SH-SY5Y (cell line): ENCODE results near the gene NUDT11.

Source experiments
- GATA2 ChIP-seq: IDR thresholded peaks from 2 replicates; pipeline ENCODE4 v1.6.1; 2011; ENCODE audit warnings: mild to moderate bottlenecking, low read depth, low read length
- GATA3 ChIP-seq: IDR thresholded peaks from 2 replicates; pipeline ENCODE4 v1.6.1; 2011; ENCODE audit warnings: low read depth, mild to moderate bottlenecking, low read length, moderate library complexity

NUDT11 gene

GRCh38 chrX:51496501-51497291, at the start of gene NUDT11:
TSS of gene NUDT11 (minus strand) at chrX:51496592. CDS start at chrX:51496444, 148 bp downstream.
- TF ChIP-seq GATA3 (no peak), GATA2 (no peak)

DNA sequence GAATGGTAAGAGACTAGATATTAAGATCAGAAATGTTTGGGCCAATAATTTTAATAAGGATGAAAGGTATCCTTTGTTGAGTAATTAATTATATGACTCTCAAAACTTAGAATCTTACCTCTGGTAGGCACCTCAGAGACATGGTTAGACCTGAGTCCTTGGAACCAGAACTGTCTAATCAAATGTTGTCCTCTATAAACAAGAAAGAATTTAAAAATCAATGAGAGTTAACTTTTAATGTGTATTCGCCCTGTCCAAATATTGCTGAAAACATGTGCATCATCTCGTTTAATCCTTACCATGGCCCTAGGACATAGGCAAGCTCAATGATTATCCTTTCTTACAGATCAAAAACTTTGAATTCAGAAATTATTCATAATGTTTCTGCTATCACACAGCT, 24.0 kb upstream of the NUDT11 start:
- TF ChIP-seq GATA2 (no peak), GATA3 (no peak)

DNA sequence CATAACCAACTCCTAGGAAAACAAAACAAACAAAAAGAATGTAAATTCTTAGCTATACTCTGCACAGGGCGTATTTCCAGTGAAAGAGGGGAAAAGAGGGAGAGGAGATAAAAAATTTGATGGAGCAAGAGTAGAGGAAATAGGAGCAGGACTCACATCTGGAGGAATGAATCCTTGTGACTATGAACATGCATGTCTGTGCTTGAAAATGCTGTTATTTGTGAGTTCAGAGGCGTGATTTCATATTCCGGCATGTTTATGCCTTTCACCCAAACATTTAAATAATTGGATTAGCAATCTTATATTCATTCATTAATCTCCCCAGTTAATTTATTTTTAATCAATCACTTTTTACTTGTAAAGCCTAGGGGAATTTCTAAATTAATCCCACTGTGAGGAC, 11.2 kb upstream of the NUDT11 start:
- no peak for TF ChIP-seq GATA3
- TF ChIP-seq GATA2 = no peak

DNA sequence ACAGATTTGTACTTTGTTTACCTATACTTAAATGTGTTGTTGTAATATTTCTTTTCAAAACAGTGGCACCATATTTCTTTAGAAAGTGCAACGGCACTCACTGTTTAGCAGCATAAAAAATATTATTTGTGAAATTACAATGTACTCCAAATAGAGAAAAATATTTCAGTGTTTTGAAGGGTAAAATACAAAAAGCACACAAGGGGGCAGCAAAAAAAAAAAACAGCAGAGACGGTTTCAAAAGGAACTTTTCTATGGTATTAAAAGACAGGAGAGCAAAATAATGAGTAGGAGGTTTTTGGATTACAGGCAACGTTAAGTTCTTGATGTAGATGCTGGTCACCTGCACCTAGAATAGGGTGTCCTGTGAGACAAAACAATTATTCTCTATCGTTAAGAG, 2.0 kb downstream of the NUDT11 start:
- TF ChIP-seq GATA2 (no peak), GATA3 (no peak)

- TF ChIP-seq GATA2 = no peak
- TF ChIP-seq GATA3 = no peak
These were observed 8.5 kb downstream of the NUDT11 start for GRCh38 chrX:51487960-51488267.

DNA sequence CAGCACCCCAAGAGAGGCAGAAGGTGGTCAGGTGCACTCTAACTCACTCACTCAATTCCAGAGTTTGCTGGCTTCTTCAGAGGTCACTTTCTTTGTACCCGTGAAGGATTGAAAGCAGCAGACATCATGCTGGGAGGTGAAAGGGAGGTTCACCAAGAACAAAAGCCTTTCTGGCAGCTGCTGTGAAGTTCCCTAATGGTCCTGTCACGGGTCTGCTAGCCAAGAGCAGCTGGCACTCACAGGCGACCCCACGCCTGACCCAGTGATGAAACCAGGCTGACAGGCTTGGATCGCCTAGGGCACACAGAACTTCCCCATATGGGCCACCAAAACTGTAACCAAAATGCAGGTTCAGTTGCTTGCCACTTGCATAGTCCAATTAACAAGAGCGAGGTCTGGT, 11.8 kb downstream of the NUDT11 start:
- TF ChIP-seq GATA2 (no peak), GATA3 (no peak)

GRCh38 chrX:51476930-51477329, 19.5 kb downstream of the NUDT11 start:
- no peak for TF ChIP-seq GATA3
- TF ChIP-seq GATA2 = no peak

DNA sequence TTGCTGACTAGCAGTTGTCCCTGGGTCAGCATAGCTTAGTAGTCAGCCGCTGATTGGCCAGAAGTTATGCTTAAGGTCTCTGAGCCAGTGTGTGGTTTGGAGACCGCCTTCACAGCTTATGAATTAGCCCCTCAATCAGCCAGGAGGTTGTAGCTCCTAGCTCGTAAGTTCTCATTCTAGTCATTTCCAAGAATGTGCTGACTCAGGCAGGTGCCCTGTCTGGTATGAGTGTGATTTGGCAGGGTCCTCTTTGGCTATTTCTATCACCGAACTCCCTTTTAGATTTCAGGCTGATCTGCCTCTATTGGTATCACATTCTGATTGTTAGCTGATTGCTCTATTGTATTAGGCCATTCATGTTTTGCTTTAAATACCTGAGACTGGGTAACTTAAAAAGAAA, 33.1 kb downstream of the NUDT11 start:
- no peak for TF ChIP-seq GATA3
- no peak for TF ChIP-seq GATA2

DNA sequence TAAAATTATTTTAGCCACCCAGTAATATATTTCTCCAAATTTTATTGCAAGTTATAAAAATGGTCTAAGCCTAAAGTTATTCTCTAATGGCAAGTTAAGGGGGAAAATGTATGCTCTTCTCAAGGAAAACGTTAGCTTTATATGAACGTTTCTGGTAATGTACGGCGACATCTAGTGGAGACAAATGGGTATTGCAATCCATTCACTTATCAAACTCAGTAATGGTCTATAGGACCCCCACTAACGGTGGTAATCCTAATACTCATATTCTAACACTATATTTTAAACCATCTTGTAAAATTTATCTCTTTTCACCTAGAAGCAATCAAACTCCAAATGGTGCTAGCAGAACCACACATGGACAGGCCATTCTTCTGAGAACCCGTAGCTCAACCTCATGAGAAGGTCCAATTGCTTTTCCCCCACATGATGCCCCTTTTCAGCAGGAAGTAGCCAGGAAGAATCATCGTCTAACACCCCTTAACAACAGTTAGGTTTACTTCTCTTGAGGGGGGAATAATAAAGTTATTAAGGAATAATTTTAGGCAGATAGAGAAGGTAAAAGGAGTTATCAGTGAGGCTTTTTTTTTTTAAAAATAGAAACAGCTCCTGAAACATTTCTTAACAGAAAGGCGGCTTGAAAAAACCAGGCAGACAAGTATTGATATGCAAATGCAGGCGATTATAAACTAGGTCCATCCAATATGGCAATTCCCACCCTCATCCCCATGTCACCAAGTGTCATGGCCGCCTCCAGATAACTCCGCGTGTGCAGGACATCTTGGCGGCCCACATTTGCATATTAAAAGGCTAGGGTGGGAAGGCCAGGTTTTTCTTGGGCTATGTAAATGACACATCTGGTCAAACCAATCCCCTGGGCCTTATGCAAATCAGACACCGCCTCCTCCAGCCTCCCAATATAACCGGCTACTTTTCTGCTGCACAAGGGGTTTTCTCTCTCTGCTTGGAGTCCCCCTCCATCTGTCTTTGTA, 35.0 kb downstream of the NUDT11 start:
- no peak for TF ChIP-seq GATA2

DNA sequence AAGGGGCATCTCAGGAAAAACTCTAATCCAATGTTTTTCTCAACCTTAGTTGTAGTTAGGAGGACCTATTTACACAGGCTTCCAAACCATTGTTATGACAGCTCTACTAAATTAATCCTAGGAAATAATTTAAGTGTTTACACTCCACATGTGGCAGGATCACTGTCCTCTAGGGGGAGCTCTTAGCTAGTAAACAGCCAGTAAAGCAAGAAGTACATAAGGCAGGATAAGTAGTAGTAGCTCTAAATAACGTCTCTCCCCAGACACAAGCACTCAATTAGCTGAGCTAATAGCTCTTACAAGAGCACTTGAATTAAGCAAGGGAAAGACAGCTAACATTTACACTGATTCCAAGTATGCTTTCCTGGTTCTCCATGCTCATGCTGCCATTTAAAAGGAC, 37.3 kb downstream of the NUDT11 start:
- TF ChIP-seq GATA3 (no peak), GATA2 (no peak)

DNA sequence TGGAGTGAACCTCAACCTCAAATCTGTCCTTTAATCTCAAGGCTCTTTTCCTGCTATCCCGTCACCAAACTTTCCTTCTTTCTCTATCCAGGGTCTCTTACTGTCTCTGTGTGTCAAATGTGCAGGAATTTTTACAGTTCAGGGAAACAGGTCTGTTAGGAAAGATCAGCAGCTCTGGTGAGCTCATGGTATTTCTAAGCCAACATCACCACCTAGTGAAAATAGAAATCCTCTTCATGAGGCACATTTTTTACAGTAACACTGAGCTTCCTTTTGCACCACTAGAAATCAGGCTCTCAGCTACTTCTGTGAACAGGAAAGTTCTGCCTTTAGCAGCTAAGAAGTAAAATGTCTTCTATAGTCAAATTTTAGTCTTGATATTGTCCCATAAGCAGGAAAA, 39.6 kb downstream of the NUDT11 start:
- TF ChIP-seq GATA3 (no peak), GATA2 (no peak)

DNA sequence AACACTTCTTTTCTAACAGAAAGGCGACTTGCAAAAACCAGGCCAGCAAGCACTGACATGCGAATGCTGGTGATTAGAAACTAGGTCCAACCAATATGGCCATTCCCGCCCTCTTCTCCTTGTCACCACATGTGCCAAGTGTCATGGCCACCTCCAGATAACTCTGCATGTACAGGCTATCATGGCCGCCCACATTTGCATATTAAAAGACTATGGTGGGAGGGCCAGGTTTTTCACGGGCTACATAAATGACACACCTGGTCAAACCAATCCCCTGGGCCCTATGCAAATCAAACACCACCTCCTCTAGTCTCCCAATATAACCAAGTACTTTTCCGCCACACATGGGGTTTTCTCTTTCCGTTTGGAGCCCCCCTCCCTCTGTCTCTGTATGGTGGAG, 40.1 kb downstream of the NUDT11 start:
- no peak for TF ChIP-seq GATA3
- no peak for TF ChIP-seq GATA2

DNA sequence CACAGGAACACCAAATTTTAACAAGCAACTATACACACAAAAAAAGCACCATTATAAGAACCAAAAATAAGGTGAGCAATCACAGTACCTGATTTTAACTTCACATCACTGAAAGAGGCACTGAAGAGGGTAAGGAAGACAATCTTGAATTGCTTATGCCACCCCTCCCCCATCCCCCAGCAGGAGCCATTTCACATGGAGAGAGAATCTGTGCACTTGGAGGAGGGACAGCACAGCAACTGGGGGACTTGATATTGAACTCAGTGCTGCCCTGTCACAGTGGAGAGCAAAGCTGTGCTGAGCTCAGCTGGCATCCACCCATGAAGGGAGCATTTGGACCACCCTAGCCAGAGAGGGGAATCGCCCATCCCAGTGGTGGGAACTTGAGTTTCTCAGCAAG, 56.0 kb downstream of the NUDT11 start:
- TF ChIP-seq GATA3 (no peak), GATA2 (no peak)
